Measurements from ENCODE around the gene STK11. TPM values are rescaled to one million over a fixed set of nuclear protein-coding genes. Genes with fewer than 3 reads are reported as not detected.
A peak's percentile ranks its signal among the peaks of the same experiment; 100 is the strongest.

Gene STK11
- polyA plus RNA-seq, 6 donors from 2014 or later = 11.5 to 28.1 (median 15.7) TPM

- peak; percentile 81 for ATAC-seq (ENCODE audit: low read depth in 2 of 2)
- Mint-ChIP-seq H3K27me3 (no peaks in the 10 kb centered on the region), H3K9me3 (no peaks in the 10 kb centered on the region), H3K4me3 (peak within 1 kb of the TSS; percentile 79 to 96 (median 86)), H3K27ac (peak within 1 kb of the TSS; percentile 93 to 99 (median 96)), H3K4me1 (peaks cover 49 to 66% (median 54%) of the 10 kb centered on the region in 3 donors), H3K36me3 (peaks cover 0 to 5% of the 10 kb centered on the region in 2 donors)
- DNase-seq = peak; percentile 94
Observed at GRCh38 chr19:1275260-1275975, 69.8 kb downstream of the STK11 start, which contains the start of gene FAM174C. Gene FAM174C (plus strand): TSS chr19:1275530. CDS start chr19:1275550, 20 bp downstream.

- Mint-ChIP-seq H3K9me3 (no peaks in the 10 kb centered on the region), H3K27ac (peak overlapping the region; percentile 93 to 99 (median 96)), H3K36me3 (peaks cover 0 to 5% of the 10 kb centered on the region in 2 donors), H3K4me3 (peak overlapping the region; percentile 79 to 91 (median 86)), H3K27me3 (no peaks in the 10 kb centered on the region), H3K4me1 (peaks cover 43 to 60% (median 47%) of the 10 kb centered on the region in 3 donors)
- DNase-seq (no peak), ATAC-seq (ENCODE audit: low read depth in 2 of 2) (no peak)
Observed at GRCh38 chr19:1275976-1276627, 70.5 kb downstream of the STK11 start.

GRCh38 chr19:1276628-1277022 is 71.0 kb downstream of the STK11 start:
- H3K4me1 Mint-ChIP-seq = peaks cover 40 to 57% (median 43%) of the 10 kb centered on the region in 3 donors
- ATAC-seq (ENCODE audit: low read depth in 2 of 2) (no peak), DNase-seq (no peak)
- H3K36me3 Mint-ChIP-seq = peaks cover 0 to 5% of the 10 kb centered on the region in 2 donors
- peak overlapping the region; percentile 80 to 97 (median 94) for H3K27ac Mint-ChIP-seq
- peak overlapping the region; percentile 79 to 91 (median 86) for H3K4me3 Mint-ChIP-seq
- no peaks in the 10 kb centered on the region for H3K9me3 Mint-ChIP-seq
- H3K27me3 Mint-ChIP-seq = peaks cover 0 to 2% (median 0%) of the 10 kb centered on the region in 3 donors

GRCh38 chr19:1277061-1277460 is 71.5 kb downstream of the STK11 start:
- H3K4me1 Mint-ChIP-seq = peaks cover 38 to 56% (median 41%) of the 10 kb centered on the region in 3 donors
- H3K27me3 Mint-ChIP-seq = peaks cover 0 to 5% (median 0%) of the 10 kb centered on the region in 3 donors
- H3K9me3 Mint-ChIP-seq = no peaks in the 10 kb centered on the region
- peak overlapping the region in 4 of 6 donors; percentile 14 to 97 (median 88) for H3K27ac Mint-ChIP-seq
- no peak for DNase-seq
- no peak for ATAC-seq (ENCODE audit: low read depth in 2 of 2)
- H3K4me3 Mint-ChIP-seq = peak overlapping the region in 6 of 8 donors; percentile 79 to 89 (median 84)
- H3K36me3 Mint-ChIP-seq = peaks cover 0 to 5% of the 10 kb centered on the region in 2 donors

Other genes with a start within 250 kb of the STK11 start
- gene WDR18, start 221.4 kb upstream of the STK11 start, polyA plus RNA-seq (ENCODE audit: low read depth in 6 of 6) = 10 to 100 TPM; 39.9 to 64.1 (median 52.5) TPM
- not detected for gene GRIN3B, start 205.4 kb upstream of the STK11 start, polyA plus RNA-seq (ENCODE audit: low read depth in 6 of 6)
- 10 to 100 TPM; 37.2 to 75.5 (median 49.5) TPM for gene TMEM259, start 184.7 kb upstream of the STK11 start, polyA plus RNA-seq (ENCODE audit: low read depth in 6 of 6)
- not detected for gene RNU6-2, start 184.3 kb upstream of the STK11 start, polyA plus RNA-seq (ENCODE audit: low read depth in 6 of 6)
- 100 to 1,000 TPM; 408 to 648 (median 492) TPM for gene CNN2, start 179.2 kb upstream of the STK11 start, polyA plus RNA-seq (ENCODE audit: low read depth in 6 of 6)
- 10 to 100 TPM in 4 of 6 donors, 1 to 10 TPM in 2; 9.4 to 22.5 (median 11.1) TPM for gene ABCA7, start 165.7 kb upstream of the STK11 start, polyA plus RNA-seq (ENCODE audit: low read depth in 6 of 6)
- 100 to 1,000 TPM; 181 to 432 (median 210) TPM for gene ARHGAP45, start 138.6 kb upstream of the STK11 start, polyA plus RNA-seq (ENCODE audit: low read depth in 6 of 6)
- 100 to 1,000 TPM; 134 to 205 (median 174) TPM for gene POLR2E, start 110.4 kb upstream of the STK11 start, polyA plus RNA-seq (ENCODE audit: low read depth in 6 of 6)
- gene GPX4, start 101.8 kb upstream of the STK11 start, polyA plus RNA-seq (ENCODE audit: low read depth in 6 of 6) = 100 to 1,000 TPM; 235 to 356 (median 314) TPM
- gene SBNO2, start 31.5 kb upstream of the STK11 start, polyA plus RNA-seq (ENCODE audit: low read depth in 6 of 6) = 1 to 10 TPM in 4 of 6 donors, under 1 TPM in 2; 0.78 to 2.3 (median 1.3) TPM
- not detected for gene CBARP, start 32.2 kb downstream of the STK11 start, polyA plus RNA-seq (ENCODE audit: low read depth in 6 of 6)
- 100 to 1,000 TPM; 132 to 222 (median 199) TPM for gene ATP5F1D, start 36.0 kb downstream of the STK11 start, polyA plus RNA-seq (ENCODE audit: low read depth in 6 of 6)
- gene MIDN, start 42.8 kb downstream of the STK11 start, polyA plus RNA-seq (ENCODE audit: low read depth in 6 of 6) = 1 to 10 TPM in 5 of 6 donors, under 1 TPM in 1; 0.78 to 5.5 (median 2.7) TPM
- gene CIRBP, start 63.6 kb downstream of the STK11 start, polyA plus RNA-seq (ENCODE audit: low read depth in 6 of 6) = 100 to 1,000 TPM; 253 to 449 (median 334) TPM
- 10 to 100 TPM; 48.9 to 80.0 (median 64.7) TPM for gene FAM174C, start 69.8 kb downstream of the STK11 start, polyA plus RNA-seq (ENCODE audit: low read depth in 6 of 6)
- gene EFNA2, start 80.1 kb downstream of the STK11 start, polyA plus RNA-seq (ENCODE audit: low read depth in 6 of 6) = not detected
- 100 to 1,000 TPM; 201 to 230 (median 209) TPM for gene NDUFS7, start 178.1 kb downstream of the STK11 start, polyA plus RNA-seq (ENCODE audit: low read depth in 6 of 6)
- gene GAMT, start 195.8 kb downstream of the STK11 start, polyA plus RNA-seq (ENCODE audit: low read depth in 6 of 6) = 10 to 100 TPM; 14.4 to 24.6 (median 15.7) TPM
- 1 to 10 TPM; 3.6 to 7.5 (median 6.2) TPM for gene DAZAP1, start 201.8 kb downstream of the STK11 start, polyA plus RNA-seq (ENCODE audit: low read depth in 6 of 6)
- 1,000 to 10,000 TPM; 2,496 to 3,315 (median 3,022) TPM for gene RPS15, start 232.6 kb downstream of the STK11 start, polyA plus RNA-seq (ENCODE audit: low read depth in 6 of 6)
- gene APC2, start 244.3 kb downstream of the STK11 start, polyA plus RNA-seq (ENCODE audit: low read depth in 6 of 6) = under 1 TPM in 1 of 6 donors, not detected in 5; 0.03 TPM